Mesenchymal stem cell (in vitro differentiated cells and primary cell): ENCODE data around the gene CPNE5.

Experiments used
- DNase-seq: peaks from one replicate; pipeline ENCODE4 v3.0.0-alpha.2; 2013
- H2AFZ ChIP-seq: one replicate; pipeline ENCODE4 v1.6.1; 2013; ENCODE audit warnings: low read depth, mild to moderate bottlenecking, control low read depth, inconsistent platforms, low read length, moderate library complexity
- H2AK5ac ChIP-seq: 2 replicates; pipeline ENCODE4 v1.6.1; 2013; ENCODE audit warnings: low read length, moderate library complexity, mild to moderate bottlenecking, inconsistent platforms; ENCODE audit not compliant: severe bottlenecking
- H2BK120ac ChIP-seq: one replicate; pipeline ENCODE4 v1.6.1; 2013; ENCODE audit warnings: low read depth, mild to moderate bottlenecking, inconsistent platforms, low read length, moderate library complexity
- H2BK12ac ChIP-seq, 2 experiments: one replicate each; pipeline ENCODE4 v1.6.1; 2013; ENCODE audit warnings: inconsistent platforms in 2 of 2, low read length in 2 of 2, mild to moderate bottlenecking in 2 of 2, moderate library complexity in 2 of 2, control low read depth in 1 of 2
- H2BK15ac ChIP-seq: one replicate; pipeline ENCODE4 v1.6.1; 2013; ENCODE audit warnings: mild to moderate bottlenecking, low read depth, inconsistent platforms; ENCODE audit not compliant: poor library complexity, severe bottlenecking
- H2BK5ac ChIP-seq: 2 replicates; pipeline ENCODE4 v1.6.1; 2013; ENCODE audit warnings: low read depth, mild to moderate bottlenecking, low read length, control low read depth, inconsistent platforms; ENCODE audit not compliant: poor library complexity, severe bottlenecking
- H3K14ac ChIP-seq, 2 experiments: one replicate each; pipeline ENCODE4 v1.6.1; 2013; ENCODE audit warnings: inconsistent platforms in 2 of 2, low read length in 2 of 2, control low read depth in 1 of 2, mild to moderate bottlenecking in 1 of 2, moderate library complexity in 1 of 2
- H3K18ac ChIP-seq, 2 experiments: one replicate each; pipeline ENCODE4 v1.6.1; 2013; ENCODE audit warnings: inconsistent platforms in 2 of 2, low read length in 2 of 2, control low read depth in 1 of 2, low read depth in 1 of 2, mild to moderate bottlenecking in 1 of 2
- H3K23ac ChIP-seq, 2 experiments: one replicate each; pipeline ENCODE4 v1.6.1; 2013; ENCODE audit warnings: inconsistent platforms in 2 of 2, low read length in 2 of 2, mild to moderate bottlenecking in 2 of 2, moderate library complexity in 2 of 2, control low read depth in 1 of 2
- H3K27ac ChIP-seq: 2 replicates; pipeline ENCODE4 v1.5.1; 2013; ENCODE audit warnings: mild to moderate bottlenecking, moderate library complexity, low read length, control low read depth, inconsistent platforms; ENCODE audit not compliant: poor library complexity, severe bottlenecking
- H3K27me3 ChIP-seq, 2 experiments: 2 replicates each; pipeline versions ENCODE4 v1.6.1 to v1.7.0; 2013; ENCODE audit warnings: low read length in 2 of 2, mild to moderate bottlenecking in 2 of 2, moderate library complexity in 2 of 2, control low read depth in 1 of 2, inconsistent platforms in 1 of 2; ENCODE audit not compliant: control insufficient read depth in 1 of 2, insufficient read depth in 1 of 2
- H3K36me3 ChIP-seq, 2 experiments: 2 replicates each; pipeline versions ENCODE4 v1.6.1 to v1.7.0; 2013; ENCODE audit warnings: low read length in 2 of 2, control low read depth in 1 of 2, inconsistent platforms in 1 of 2, low read depth in 1 of 2, mild to moderate bottlenecking in 1 of 2; ENCODE audit not compliant: insufficient read depth in 2 of 2, control insufficient read depth in 1 of 2
- H3K4ac ChIP-seq, 2 experiments: one replicate each; pipeline ENCODE4 v1.6.1; 2013; ENCODE audit warnings: inconsistent platforms in 2 of 2, low read length in 2 of 2, mild to moderate bottlenecking in 2 of 2, moderate library complexity in 2 of 2, control low read depth in 1 of 2, low read depth in 1 of 2
- H3K4me1 ChIP-seq: 2 replicates; pipeline ENCODE4 v1.6.1; 2013; ENCODE audit warnings: low read depth, low read length, control low read depth; ENCODE audit not compliant: control insufficient read depth, insufficient read depth
- H3K4me2 ChIP-seq: 2 replicates; pipeline ENCODE4 v1.6.1; 2013; ENCODE audit warnings: low read length, mild to moderate bottlenecking, inconsistent platforms; ENCODE audit not compliant: poor library complexity, severe bottlenecking
- H3K4me3 ChIP-seq, 2 experiments: 2 replicates each; pipeline versions ENCODE4 v1.5.1 to v1.7.0; 2013; ENCODE audit warnings: low read length in 2 of 2, mild to moderate bottlenecking in 2 of 2, control low read depth in 1 of 2, low read depth in 1 of 2; ENCODE audit not compliant: insufficient read depth in 1 of 2
- H3K79me1 ChIP-seq: replicated peaks from 2 replicates; pipeline ENCODE4 v1.6.1; 2013; ENCODE audit warnings: mild to moderate bottlenecking, control low read depth, low read length, inconsistent platforms; ENCODE audit not compliant: poor library complexity, severe bottlenecking
- H3K9ac ChIP-seq: 2 replicates; pipeline ENCODE4 v1.7.0; 2013; ENCODE audit warnings: mild to moderate bottlenecking, low read length, moderate library complexity
- H3K9me3 ChIP-seq: 2 replicates; pipeline ENCODE4 v1.7.0; 2013; ENCODE audit warnings: mild to moderate bottlenecking, low read length; ENCODE audit not compliant: control insufficient read depth
- H4K8ac ChIP-seq: one replicate; pipeline ENCODE4 v1.6.1; 2013; ENCODE audit warnings: inconsistent platforms, mild to moderate bottlenecking, low read length, moderate library complexity
- H4K91ac ChIP-seq: one replicate; pipeline ENCODE4 v1.6.1; 2013; ENCODE audit warnings: mild to moderate bottlenecking, low read length, inconsistent platforms
- WGBS: methylation state at CpG from one replicate; pipeline ENCODE4 v1.1.7; 2013; ENCODE audit warnings: mixed read lengths; 5-methylcytosine and 5-hydroxymethylcytosine counted together

The CPNE5 gene

DNA sequence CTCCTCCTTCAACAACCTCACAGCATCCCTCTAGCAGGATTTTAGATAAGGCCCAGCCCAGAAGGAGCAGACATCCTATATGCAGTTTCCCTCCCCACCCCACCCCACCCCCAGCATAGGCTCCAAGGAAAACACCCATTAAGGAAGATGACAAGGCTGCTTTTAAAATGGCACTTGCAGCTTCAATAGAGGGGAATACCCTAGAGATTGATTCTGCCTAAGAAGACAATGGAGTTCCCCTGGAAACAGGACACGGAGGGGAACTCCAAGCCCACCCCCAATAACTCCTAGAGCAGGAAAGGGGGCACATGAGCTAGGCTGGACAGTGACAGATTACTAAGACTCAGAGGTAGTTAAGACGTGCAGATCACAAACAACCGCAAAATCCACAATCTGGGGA lies 34.7 kb downstream of the CPNE5 start:
- Histone ChIP-seq H2BK15ac (no peak overlapping the region), H4K91ac (no peak overlapping the region), H3K4ac (no peak overlapping the region), H3K4me2 (no peak overlapping the region), H2AK5ac (no peak overlapping the region), H3K4me1 (peaks cover 2% of the 10 kb centered on the region), H3K79me1 (no peaks in the 10 kb centered on the region), H3K27me3 (peaks cover 47 to 86% of the 10 kb centered on the region in 2 experiments), H3K18ac (no peak overlapping the region), H3K23ac (no peak overlapping the region), H3K4me3 (no peak overlapping the region), H3K14ac (no peak overlapping the region), H3K36me3 (no peaks in the 10 kb centered on the region), H2BK12ac (no peak overlapping the region), H4K8ac (no peak overlapping the region), H3K9ac (no peak overlapping the region), H3K9me3 (no peaks in the 10 kb centered on the region), H2BK120ac (no peak overlapping the region), H2BK5ac (no peak overlapping the region), H2AFZ (no peak overlapping the region), H3K27ac (no peak overlapping the region)
- no peak for DNase-seq
- 65% methylated on average over 3 of the region's 3 CpGs for WGBS

DNA sequence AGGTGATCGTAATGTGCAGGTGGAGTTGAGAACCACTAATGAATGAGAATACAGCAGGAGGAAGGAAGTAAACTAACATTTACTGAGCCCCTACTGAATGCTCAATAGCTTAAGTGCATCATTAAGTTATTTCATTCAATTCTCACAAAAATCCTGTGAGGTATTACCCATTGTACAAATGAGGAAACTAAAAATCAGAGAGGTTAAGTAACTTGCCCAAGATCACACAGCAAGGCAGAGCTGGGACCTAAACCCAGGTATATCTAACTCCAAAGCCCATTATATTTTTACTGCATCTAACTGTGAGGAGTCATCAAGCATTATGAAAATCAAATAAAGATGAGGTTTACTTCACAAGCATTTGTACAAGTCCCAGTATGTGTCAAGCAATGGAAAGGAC lies 35.3 kb downstream of the CPNE5 start:
- peaks cover 45 to 86% of the 10 kb centered on the region in 2 experiments for H3K27me3 ChIP-seq
- H2AK5ac ChIP-seq, result no peak overlapping the region
- H3K4ac ChIP-seq, result no peak overlapping the region
- H3K27ac ChIP-seq, result no peak overlapping the region
- no peaks in the 10 kb centered on the region for H3K79me1 ChIP-seq
- H3K9me3 ChIP-seq, result no peaks in the 10 kb centered on the region
- WGBS, result no CpG with 5 or more reads among the region's 1 CpG
- H3K4me1 ChIP-seq, result peaks cover 2% of the 10 kb centered on the region
- H3K4me2 ChIP-seq, result no peak overlapping the region
- H4K8ac ChIP-seq, result no peak overlapping the region
- H2BK15ac ChIP-seq, result no peak overlapping the region
- H2BK5ac ChIP-seq, result no peak overlapping the region
- H2AFZ ChIP-seq, result no peak overlapping the region
- H3K23ac ChIP-seq, result no peak overlapping the region
- no peak overlapping the region for H3K18ac ChIP-seq
- no peak overlapping the region for H4K91ac ChIP-seq
- H3K36me3 ChIP-seq, result no peaks in the 10 kb centered on the region
- no peak overlapping the region for H2BK120ac ChIP-seq
- no peak overlapping the region for H3K9ac ChIP-seq
- DNase-seq, result no peak
- no peak overlapping the region for H3K4me3 ChIP-seq
- no peak overlapping the region for H2BK12ac ChIP-seq
- no peak overlapping the region for H3K14ac ChIP-seq

DNA sequence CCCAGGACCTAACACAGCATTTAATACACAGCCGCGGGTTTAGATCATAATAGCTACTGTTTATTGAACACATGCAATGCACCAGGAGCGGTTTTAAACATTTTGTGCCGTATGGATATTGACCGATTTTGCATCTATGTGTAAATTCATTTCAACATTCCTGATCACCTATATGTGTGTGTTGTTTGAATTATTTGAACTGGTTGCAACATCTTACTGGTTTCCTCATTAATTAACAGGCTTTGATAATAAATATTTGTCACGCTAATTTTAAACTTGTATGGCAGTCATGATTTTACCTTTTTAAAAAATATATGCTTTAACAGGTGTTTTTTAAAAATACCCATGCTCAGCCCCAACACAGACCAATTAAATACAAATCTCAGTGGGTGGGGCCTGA lies 35.8 kb downstream of the CPNE5 start:
- 100% methylated on average over 4 of the region's 6 CpGs for WGBS
- H3K4me1 ChIP-seq, result peaks cover 2% of the 10 kb centered on the region
- no peaks in the 10 kb centered on the region for H3K9me3 ChIP-seq
- no peak overlapping the region for H3K4me3 ChIP-seq
- H3K27me3 ChIP-seq, result peaks cover 42 to 86% of the 10 kb centered on the region in 2 experiments
- DNase-seq, result no peak
- H3K14ac ChIP-seq, result no peak overlapping the region
- H2BK15ac ChIP-seq, result no peak overlapping the region
- no peak overlapping the region for H3K18ac ChIP-seq
- no peak overlapping the region for H4K91ac ChIP-seq
- H2AK5ac ChIP-seq, result no peak overlapping the region
- no peaks in the 10 kb centered on the region for H3K36me3 ChIP-seq
- H3K4ac ChIP-seq, result no peak overlapping the region
- no peak overlapping the region for H3K27ac ChIP-seq
- no peak overlapping the region for H3K4me2 ChIP-seq
- H3K23ac ChIP-seq, result no peak overlapping the region
- H4K8ac ChIP-seq, result no peak overlapping the region
- H3K79me1 ChIP-seq, result no peaks in the 10 kb centered on the region
- no peak overlapping the region for H2AFZ ChIP-seq
- no peak overlapping the region for H2BK12ac ChIP-seq
- H3K9ac ChIP-seq, result no peak overlapping the region
- H2BK5ac ChIP-seq, result no peak overlapping the region
- no peak overlapping the region for H2BK120ac ChIP-seq

DNA sequence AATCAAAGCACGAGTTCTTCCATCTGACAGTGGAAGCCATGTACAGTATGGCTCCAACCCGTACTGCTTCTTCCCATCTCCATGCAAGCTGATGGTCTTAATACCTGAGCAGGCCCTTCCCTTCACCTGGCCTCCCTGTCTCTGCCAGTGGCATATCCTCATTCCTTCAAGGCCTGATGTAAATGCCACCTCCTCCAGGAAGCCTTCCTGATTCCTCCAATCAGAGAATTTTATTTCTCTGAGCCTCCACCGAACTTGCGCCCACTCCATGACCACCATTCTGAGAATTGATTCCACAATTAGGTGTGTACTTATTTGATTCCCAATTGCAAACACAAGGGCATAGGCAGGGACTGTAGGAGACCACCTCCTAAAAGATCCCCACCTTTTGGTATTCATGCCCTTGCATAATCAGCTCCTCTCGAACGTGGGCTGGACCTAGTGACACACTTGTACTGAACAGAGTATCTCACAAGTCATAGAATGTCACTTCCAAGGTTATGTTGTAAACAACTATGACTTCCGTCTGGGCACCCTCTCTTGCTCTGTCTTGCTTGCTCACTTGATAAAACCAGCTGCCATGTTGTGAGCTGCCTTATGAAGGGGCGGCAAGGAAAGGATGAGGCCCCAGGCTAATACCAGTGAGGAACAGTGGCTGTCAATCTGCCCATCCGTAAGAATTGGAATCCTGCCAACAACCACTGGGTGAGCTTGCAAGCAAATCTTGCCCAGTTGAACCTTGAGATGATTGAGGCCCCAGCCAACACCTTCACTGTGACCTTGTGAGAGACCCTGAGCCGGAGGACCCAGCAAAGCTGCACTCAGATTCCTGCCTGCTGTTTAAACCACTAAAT lies 38.8 kb downstream of the CPNE5 start:
- Histone ChIP-seq H2BK15ac (no peak overlapping the region), H3K18ac (no peak overlapping the region), H2AFZ (no peak overlapping the region), H3K79me1 (no peaks in the 10 kb centered on the region), H3K4me2 (no peak overlapping the region), H3K23ac (no peak overlapping the region), H3K4me3 (no peak overlapping the region), H2BK120ac (no peak overlapping the region), H3K27me3 (peaks cover 29 to 82% of the 10 kb centered on the region in 2 experiments), H3K36me3 (no peaks in the 10 kb centered on the region), H3K9me3 (no peaks in the 10 kb centered on the region), H3K4ac (no peak overlapping the region), H3K14ac (no peak overlapping the region), H2BK5ac (no peak overlapping the region), H2AK5ac (no peak overlapping the region), H4K91ac (no peak overlapping the region), H3K9ac (no peak overlapping the region), H3K4me1 (peaks cover 2% of the 10 kb centered on the region), H3K27ac (no peak overlapping the region), H2BK12ac (no peak overlapping the region), H4K8ac (no peak overlapping the region)
- no peak for DNase-seq
- 81% methylated on average over 9 of the region's 10 CpGs for WGBS
